Neuron (in vitro differentiated cells): ENCODE data around the gene USP21.
A peak's percentile ranks its signal among the peaks of the same experiment; 100 is the strongest.

Source experiments
- H2AFZ ChIP-seq: one replicate; pipeline ENCODE4 v1.6.1; 2013; ENCODE audit warnings: low read depth, mild to moderate bottlenecking, inconsistent platforms, low read length, moderate library complexity
- H3K27me3 ChIP-seq: one replicate; pipeline ENCODE4 v1.6.1; 2013; ENCODE audit warnings: low read length; ENCODE audit not compliant: insufficient read depth
- H3K36me3 ChIP-seq: one replicate; pipeline ENCODE4 v1.6.1; 2013; ENCODE audit warnings: low read length; ENCODE audit not compliant: insufficient read depth
- H3K4me1 ChIP-seq: one replicate; pipeline ENCODE4 v1.6.1; 2013; ENCODE audit warnings: low read length; ENCODE audit not compliant: insufficient read depth
- H3K4me3 ChIP-seq: 2 replicates; pipeline ENCODE4 v1.5.1; 2013; ENCODE audit warnings: mild to moderate bottlenecking, low read length, moderate library complexity
- H3K9me3 ChIP-seq: one replicate; pipeline ENCODE4 v1.6.1; 2013; ENCODE audit warnings: low read length

USP21 gene

DNA sequence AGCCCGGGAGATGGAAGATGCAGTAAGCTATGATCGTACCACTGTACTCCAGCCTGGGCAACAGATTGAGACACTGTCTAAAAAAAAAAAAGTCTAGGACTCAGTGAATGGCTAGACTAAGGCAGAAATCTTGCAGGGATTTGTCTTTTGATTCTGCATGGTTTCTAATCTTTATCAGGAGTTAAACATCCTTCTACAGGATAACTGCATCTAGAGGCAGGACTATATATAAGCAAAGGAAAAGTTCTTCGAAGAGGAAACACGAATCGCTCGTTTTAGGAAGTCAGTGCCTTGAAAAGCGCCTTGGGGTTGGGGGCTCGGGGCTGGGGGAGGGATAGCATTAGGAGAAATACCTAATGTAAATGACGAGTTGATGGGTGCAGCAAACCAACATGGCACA is 6.1 kb upstream of the USP21 start:
- Histone ChIP-seq H3K9me3 (no peaks in the 10 kb centered on the region), H3K27me3 (no peaks in the 10 kb centered on the region), H3K4me3 (peak overlapping the region; percentile 77), H3K4me1 (peaks cover 3% of the 10 kb centered on the region), H3K36me3 (peaks cover 3% of the 10 kb centered on the region), H2AFZ (no peak overlapping the region)

DNA sequence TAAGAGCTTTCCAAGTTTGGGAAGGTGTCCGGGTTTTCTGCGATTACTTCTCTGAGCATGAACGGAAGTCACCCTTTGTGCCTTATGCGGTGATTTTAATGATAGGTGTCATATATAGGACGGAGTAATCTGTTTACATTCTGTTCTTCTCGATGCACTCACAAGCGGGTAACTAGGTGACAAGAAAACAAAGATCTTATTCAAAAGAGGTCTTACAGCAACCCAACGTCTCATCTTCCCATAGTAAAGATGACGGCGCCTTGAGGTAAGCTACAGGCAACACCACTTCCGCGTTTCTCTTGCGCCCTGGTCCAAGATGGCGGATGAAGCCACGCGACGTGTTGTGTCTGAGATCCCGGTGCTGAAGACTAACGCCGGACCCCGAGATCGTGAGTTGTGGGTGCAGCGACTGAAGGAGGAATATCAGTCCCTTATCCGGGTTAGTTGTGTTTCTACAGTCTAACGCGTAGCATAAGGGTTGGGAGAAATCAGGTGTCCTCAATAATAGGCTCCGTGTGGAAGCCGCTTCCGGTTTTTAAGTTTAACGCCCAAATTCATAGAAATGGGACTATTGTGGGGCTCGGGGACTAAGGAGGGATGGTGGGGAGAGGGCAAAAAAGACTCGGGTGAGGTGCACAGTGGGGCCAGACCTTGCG is 5.5 kb upstream of the USP21 start, which contains the start of gene UFC1:
UFC1 (plus strand) TSS at position 297 of the 656 bp plus-strand sequence; CDS start at position 317, 20 bp downstream.
- H3K4me1 ChIP-seq, result peaks cover 7% of the 10 kb centered on the region
- H2AFZ ChIP-seq, result peak within 1 kb of the TSS; percentile 38
- H3K9me3 ChIP-seq, result no peaks in the 10 kb centered on the region
- no peaks in the 10 kb centered on the region for H3K27me3 ChIP-seq
- peaks cover 9% of the 10 kb centered on the region for H3K36me3 ChIP-seq
- peak within 1 kb of the TSS; percentile 77 for H3K4me3 ChIP-seq

- H3K27me3 ChIP-seq, result no peaks in the 10 kb centered on the region
- no peak overlapping the region for H2AFZ ChIP-seq
- no peaks in the 10 kb centered on the region for H3K9me3 ChIP-seq
- peaks cover 31% of the 10 kb centered on the region for H3K36me3 ChIP-seq
- no peak overlapping the region for H3K4me3 ChIP-seq
- H3K4me1 ChIP-seq, result peaks cover 18% of the 10 kb centered on the region
Observed at GRCh38 chr1:161157867-161158266, 1.4 kb upstream of the USP21 start.

GRCh38 chr1:161158316-161159010 is 837 bp upstream of the USP21 start:
- H3K27me3 ChIP-seq, result no peaks in the 10 kb centered on the region
- peaks cover 14% of the 10 kb centered on the region for H3K4me1 ChIP-seq
- no peaks in the 10 kb centered on the region for H3K9me3 ChIP-seq
- peaks cover 34% of the 10 kb centered on the region for H3K36me3 ChIP-seq
- peak overlapping the region; percentile 74 for H2AFZ ChIP-seq
- H3K4me3 ChIP-seq, result peak overlapping the region; percentile 63

DNA sequence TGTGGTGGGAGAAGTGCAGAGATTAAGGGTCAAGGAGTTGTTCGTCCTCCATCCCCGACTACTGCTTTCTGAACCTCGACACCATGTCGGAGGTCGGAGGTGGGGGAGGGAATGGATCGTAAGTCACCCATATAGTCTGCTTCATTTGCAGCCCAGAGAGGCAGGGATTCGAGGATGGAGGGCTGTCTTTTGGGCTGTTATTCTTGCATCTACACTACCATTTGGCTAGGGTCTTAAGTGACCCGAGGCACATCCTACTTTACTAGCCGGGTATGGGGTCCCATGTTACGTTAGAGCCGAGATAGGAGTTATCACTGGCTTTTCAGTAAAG is 578 bp downstream of the USP21 start:
- H3K36me3 ChIP-seq, result peaks cover 39% of the 10 kb centered on the region
- H3K9me3 ChIP-seq, result no peaks in the 10 kb centered on the region
- peak overlapping the region; percentile 63 for H3K4me3 ChIP-seq
- no peaks in the 10 kb centered on the region for H3K27me3 ChIP-seq
- H3K4me1 ChIP-seq, result peaks cover 14% of the 10 kb centered on the region
- peak overlapping the region; percentile 74 for H2AFZ ChIP-seq

DNA sequence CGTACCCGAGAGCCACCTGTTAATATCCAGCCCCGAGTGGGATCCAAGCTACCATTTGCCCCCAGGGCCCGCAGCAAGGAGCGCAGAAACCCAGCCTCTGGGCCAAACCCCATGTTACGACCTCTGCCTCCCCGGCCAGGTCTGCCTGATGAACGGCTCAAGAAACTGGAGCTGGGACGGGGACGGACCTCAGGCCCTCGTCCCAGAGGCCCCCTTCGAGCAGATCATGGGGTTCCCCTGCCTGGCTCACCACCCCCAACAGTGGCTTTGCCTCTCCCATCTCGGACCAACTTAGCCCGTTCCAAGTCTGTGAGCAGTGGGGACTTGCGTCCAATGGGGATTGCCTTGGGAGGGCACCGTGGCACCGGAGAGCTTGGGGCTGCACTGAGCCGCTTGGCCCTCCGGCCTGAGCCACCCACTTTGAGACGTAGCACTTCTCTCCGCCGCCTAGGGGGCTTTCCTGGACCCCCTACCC is 1.4 kb downstream of the USP21 start:
- Histone ChIP-seq H3K27me3 (no peaks in the 10 kb centered on the region), H3K4me3 (peak overlapping the region; percentile 5), H2AFZ (no peak overlapping the region), H3K4me1 (peaks cover 15% of the 10 kb centered on the region), H3K36me3 (peaks cover 39% of the 10 kb centered on the region), H3K9me3 (no peaks in the 10 kb centered on the region)

DNA sequence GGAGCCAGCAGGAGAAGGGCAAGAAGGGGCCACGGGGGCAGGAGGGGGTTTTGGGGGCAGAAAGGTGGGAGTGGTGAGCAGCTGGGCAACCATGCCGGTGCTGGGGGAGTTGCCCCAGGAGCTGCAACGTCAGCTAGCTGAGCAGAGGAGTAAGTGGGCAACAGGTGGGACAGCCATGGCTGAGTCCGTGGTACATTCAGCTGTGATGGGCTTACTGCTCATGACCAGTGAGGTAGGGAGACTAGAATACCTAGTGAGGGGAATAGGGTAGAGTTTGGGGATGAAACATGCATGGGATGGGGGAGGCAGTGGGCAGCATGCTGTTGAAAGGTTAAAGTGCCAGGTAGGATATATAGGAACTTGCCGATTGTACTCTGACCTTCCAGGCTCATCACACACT is 2.4 kb downstream of the USP21 start:
- H3K27me3 ChIP-seq, result no peaks in the 10 kb centered on the region
- peaks cover 39% of the 10 kb centered on the region for H3K36me3 ChIP-seq
- H2AFZ ChIP-seq, result no peak overlapping the region
- H3K9me3 ChIP-seq, result no peaks in the 10 kb centered on the region
- peaks cover 18% of the 10 kb centered on the region for H3K4me1 ChIP-seq
- H3K4me3 ChIP-seq, result no peak overlapping the region

DNA sequence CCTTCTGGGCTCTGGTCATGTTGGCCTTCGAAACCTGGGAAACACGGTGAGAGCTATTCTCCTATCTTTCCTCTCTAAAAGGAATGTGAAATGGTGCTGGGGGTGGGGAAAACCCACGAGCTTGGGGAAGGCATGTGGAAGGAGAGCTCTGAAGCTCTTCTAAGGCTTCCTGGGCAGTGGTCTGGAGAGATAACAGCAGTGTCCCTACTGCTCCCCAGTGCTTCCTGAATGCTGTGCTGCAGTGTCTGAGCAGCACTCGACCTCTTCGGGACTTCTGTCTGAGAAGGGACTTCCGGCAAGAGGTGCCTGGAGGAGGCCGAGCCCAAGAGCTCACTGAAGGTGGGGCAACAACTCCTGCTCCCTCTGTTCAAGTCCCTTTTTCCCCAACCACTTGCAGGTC is 2.8 kb downstream of the USP21 start:
- no peak overlapping the region for H3K4me3 ChIP-seq
- peaks cover 20% of the 10 kb centered on the region for H3K4me1 ChIP-seq
- H3K36me3 ChIP-seq, result peaks cover 39% of the 10 kb centered on the region
- H3K27me3 ChIP-seq, result no peaks in the 10 kb centered on the region
- no peaks in the 10 kb centered on the region for H3K9me3 ChIP-seq
- H2AFZ ChIP-seq, result no peak overlapping the region

- H3K27me3 ChIP-seq, result no peaks in the 10 kb centered on the region
- no peaks in the 10 kb centered on the region for H3K9me3 ChIP-seq
- peaks cover 39% of the 10 kb centered on the region for H3K36me3 ChIP-seq
- peaks cover 23% of the 10 kb centered on the region for H3K4me1 ChIP-seq
- no peak overlapping the region for H2AFZ ChIP-seq
- no peak overlapping the region for H3K4me3 ChIP-seq
Observed at GRCh38 chr1:161162806-161163205, 3.5 kb downstream of the USP21 start.

DNA sequence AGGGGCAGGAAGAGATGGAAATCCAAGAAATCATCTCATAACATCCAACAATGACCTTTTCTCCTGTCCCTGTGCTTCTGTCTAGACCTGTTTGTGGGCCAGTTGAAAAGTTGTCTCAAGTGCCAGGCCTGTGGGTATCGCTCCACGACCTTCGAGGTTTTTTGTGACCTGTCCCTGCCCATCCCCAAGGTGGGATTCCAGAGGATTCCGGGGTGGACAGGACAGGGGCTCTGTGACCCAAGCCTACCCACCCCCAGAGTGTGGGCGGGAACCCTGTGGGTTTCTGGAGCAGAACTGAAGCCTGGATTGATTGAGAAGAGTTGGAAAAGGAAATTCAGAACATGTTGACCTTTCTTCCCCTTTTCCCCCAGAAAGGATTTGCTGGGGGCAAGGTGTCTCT is 4.5 kb downstream of the USP21 start:
- Histone ChIP-seq H3K9me3 (no peaks in the 10 kb centered on the region), H3K27me3 (no peaks in the 10 kb centered on the region), H3K4me1 (peaks cover 19% of the 10 kb centered on the region), H3K36me3 (peaks cover 30% of the 10 kb centered on the region), H3K4me3 (no peak overlapping the region), H2AFZ (no peak overlapping the region)

DNA sequence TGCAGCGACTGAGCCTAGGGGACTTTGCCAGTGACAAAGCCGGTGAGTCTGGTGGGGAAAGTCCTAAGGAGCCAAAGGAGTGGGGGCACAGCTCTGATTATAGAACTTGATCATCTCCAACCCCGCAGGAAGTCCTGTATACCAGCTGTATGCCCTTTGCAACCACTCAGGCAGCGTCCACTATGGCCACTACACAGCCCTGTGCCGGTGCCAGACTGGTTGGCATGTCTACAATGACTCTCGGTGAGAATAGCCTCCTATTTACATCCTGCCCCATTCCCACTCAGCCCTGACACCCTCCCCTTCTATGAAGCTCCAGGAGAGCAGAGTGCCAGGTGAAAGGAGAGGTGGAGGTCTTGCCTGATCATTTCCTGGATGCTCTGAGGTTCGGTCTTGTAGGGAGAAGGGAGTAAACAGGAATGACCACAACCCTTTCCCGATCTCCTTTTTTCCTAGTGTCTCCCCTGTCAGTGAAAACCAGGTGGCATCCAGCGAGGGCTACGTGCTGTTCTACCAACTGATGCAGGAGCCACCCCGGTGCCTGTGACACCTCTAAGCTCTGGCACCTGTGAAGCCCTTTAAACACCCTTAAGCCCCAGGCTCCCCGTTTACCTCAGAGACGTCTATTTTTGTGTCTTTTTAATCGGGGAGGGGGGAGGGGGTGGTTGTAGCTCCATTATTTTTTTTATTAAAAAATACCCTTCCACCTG is 5.8 kb downstream of the USP21 start:
- no peak overlapping the region for H2AFZ ChIP-seq
- H3K9me3 ChIP-seq, result no peaks in the 10 kb centered on the region
- H3K4me3 ChIP-seq, result peak overlapping the region; percentile 89
- peaks cover 41% of the 10 kb centered on the region for H3K36me3 ChIP-seq
- H3K27me3 ChIP-seq, result no peaks in the 10 kb centered on the region
- peaks cover 13% of the 10 kb centered on the region for H3K4me1 ChIP-seq

DNA sequence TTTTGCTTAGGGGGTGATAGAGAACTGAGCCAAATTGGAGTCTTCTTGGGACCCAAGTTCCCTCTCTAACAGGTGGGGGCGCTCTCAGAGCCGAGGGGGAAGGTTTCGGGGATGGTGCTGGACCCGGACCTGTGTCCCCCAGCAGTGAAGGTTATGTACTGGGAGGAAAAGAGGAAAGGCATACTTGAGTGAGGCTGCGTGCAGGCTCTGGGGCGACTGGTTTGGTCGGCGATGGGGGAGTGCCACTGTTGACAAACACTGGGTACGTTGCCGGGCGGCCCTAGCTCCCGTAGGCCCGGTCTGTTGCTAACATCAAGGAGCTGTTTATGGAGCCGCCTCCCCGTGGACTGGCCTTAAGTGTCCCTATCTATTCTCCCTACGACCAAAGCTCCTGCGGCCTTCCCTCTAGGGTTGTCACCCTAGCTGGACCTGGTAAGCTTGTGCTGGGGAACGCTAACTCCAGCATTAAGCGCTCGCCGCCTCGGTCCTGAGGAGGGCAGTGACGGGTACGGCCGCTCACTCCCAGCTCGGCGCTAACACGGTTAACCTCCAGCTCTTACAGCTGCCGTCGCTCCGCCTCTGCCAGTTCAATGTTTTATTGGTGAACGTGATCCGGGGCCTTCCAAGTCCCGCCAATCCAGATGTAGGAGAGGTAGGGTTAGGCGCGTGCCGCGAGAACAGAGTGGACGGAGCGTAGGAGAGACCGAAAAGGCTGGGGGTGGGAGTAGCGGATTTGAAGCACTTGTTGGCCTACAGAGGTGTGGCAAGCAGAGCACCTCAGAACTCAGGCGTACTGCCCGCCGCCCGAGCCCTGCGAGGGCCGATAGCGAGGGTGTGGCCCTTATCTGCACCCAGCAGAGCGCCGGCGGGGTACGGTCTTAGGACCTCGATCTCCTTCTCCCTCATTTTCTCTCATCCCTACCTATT is 6.7 kb downstream of the USP21 start, which contains the start of gene PPOX:
PPOX (plus strand) TSS at position 685 of the 927 bp plus-strand sequence. CDS start 422 bp downstream, outside the sequence.
- Histone ChIP-seq H3K9me3 (no peaks in the 10 kb centered on the region), H3K36me3 (peaks cover 44% of the 10 kb centered on the region), H3K27me3 (no peaks in the 10 kb centered on the region), H2AFZ (peak within 1 kb of the TSS; percentile 52), H3K4me3 (peak within 1 kb of the TSS; percentile 89), H3K4me1 (peaks cover 8% of the 10 kb centered on the region)
